Osteoblast (primary cell): ENCODE results near the gene CEP85L. TPM values are rescaled to one million over a fixed set of nuclear protein-coding genes. Genes with fewer than 3 reads are reported as not detected.

ENCODE experiments used
- DNase-seq: peaks from one replicate; pipeline ENCODE4 v3.0.0; 2011; ENCODE audit warnings: low spot score, mixed read lengths; ENCODE audit not compliant: insufficient read length; ENCODE audit errors: missing footprints
- H2AFZ ChIP-seq: 2 replicates; pipeline ENCODE4 v1.6.0; 2011; ENCODE audit warnings: mild to moderate bottlenecking, low read length
- H3K27ac ChIP-seq: 2 replicates; pipeline ENCODE4 v1.5.1; 2011; ENCODE audit warnings: mild to moderate bottlenecking, low read depth, low read length, moderate library complexity
- H3K27me3 ChIP-seq: 2 replicates; pipeline ENCODE4 v1.6.0; 2012; ENCODE audit warnings: mild to moderate bottlenecking, control low read depth, inconsistent platforms, low read length, moderate library complexity; ENCODE audit not compliant: insufficient read depth
- H3K36me3 ChIP-seq: 2 replicates; pipeline ENCODE4 v1.5.1; 2011; ENCODE audit warnings: mild to moderate bottlenecking, low read length, control low read depth, moderate library complexity; ENCODE audit not compliant: insufficient read depth
- H3K4me1 ChIP-seq: 2 replicates; pipeline ENCODE4 v1.5.1; 2011; ENCODE audit warnings: mild to moderate bottlenecking, low read length, control low read depth, moderate library complexity; ENCODE audit not compliant: insufficient read depth
- H3K4me2 ChIP-seq: 2 replicates; pipeline ENCODE4 v1.6.0; 2011; ENCODE audit warnings: mild to moderate bottlenecking, low read length; ENCODE audit not compliant: insufficient read depth
- H3K4me3 ChIP-seq: fragments of 200-600 bp; sonication (generic); 3 replicates; pipeline ENCODE4 v1.5.1; 2012; ENCODE audit warnings: mild to moderate bottlenecking, low read length, inconsistent platforms; ENCODE audit not compliant: insufficient read depth
- H3K79me2 ChIP-seq: 2 replicates; pipeline ENCODE4 v1.6.0; 2012; ENCODE audit warnings: mild to moderate bottlenecking, low read length, control low read depth, inconsistent platforms; ENCODE audit not compliant: insufficient read depth
- H3K9me3 ChIP-seq: 2 replicates; pipeline ENCODE4 v1.5.1; 2011; ENCODE audit warnings: low read depth, low read length, control low read depth
- H4K20me1 ChIP-seq: 2 replicates; pipeline ENCODE4 v1.6.0; 2012; ENCODE audit warnings: mild to moderate bottlenecking, low read length, control low read depth; ENCODE audit not compliant: insufficient read depth
- CTCF ChIP-seq: IDR thresholded peaks from 2 replicates; pipeline ENCODE4 v1.5.1; 2011; ENCODE audit warnings: mild to moderate bottlenecking, low read depth, low read length, moderate library complexity; ENCODE audit errors: extremely low read depth
- total RNA-seq: library from RNA; depleted of rRNA; stranded (reverse); fragments of >200 nt; gene quantifications from 2 replicates; pipeline ENCODE4 v1.2.3, GENCODE V29; 2012

CEP85L gene
- total RNA-seq, 1 donor, result 15.2 TPM

- Histone ChIP-seq H3K4me2 (peak overlapping the region; percentile 90), H3K36me3 (no peaks in the 10 kb centered on the region), H3K27me3 (no peaks in the 10 kb centered on the region), H3K79me2 (peaks cover 55% of the 10 kb centered on the region), H3K27ac (peak overlapping the region; percentile 83), H3K4me1 (peaks cover 18% of the 10 kb centered on the region), H4K20me1 (peaks cover 18% of the 10 kb centered on the region), H3K4me3 (peak overlapping the region; percentile 94), H3K9me3 (no peaks in the 10 kb centered on the region), H2AFZ (peak overlapping the region; percentile 90)
- DNase-seq, result peak; percentile 84
- TF ChIP-seq CTCF, result no peak
These were observed 659 bp downstream of the CEP85L start for GRCh38 chr6:118650582-118651281.

- Histone ChIP-seq H3K27me3 (no peaks in the 10 kb centered on the region), H3K79me2 (peaks cover 62% of the 10 kb centered on the region), H3K36me3 (no peaks in the 10 kb centered on the region), H2AFZ (peak overlapping the region; percentile 90), H3K9me3 (no peaks in the 10 kb centered on the region), H3K4me1 (peaks cover 18% of the 10 kb centered on the region), H3K4me2 (peak overlapping the region; percentile 90), H4K20me1 (peaks cover 24% of the 10 kb centered on the region), H3K27ac (peak overlapping the region; percentile 83), H3K4me3 (peak overlapping the region; percentile 94)
- peak; percentile 93 for DNase-seq
- TF ChIP-seq CTCF, result no peak
These were observed 1.3 kb downstream of the CEP85L start for GRCh38 chr6:118649918-118650581.

GRCh38 chr6:118648866-118649554, 2.4 kb downstream of the CEP85L start:
- Histone ChIP-seq H2AFZ (no peak overlapping the region), H3K4me1 (peaks cover 21% of the 10 kb centered on the region), H3K36me3 (no peaks in the 10 kb centered on the region), H3K4me2 (peak overlapping the region; percentile 90), H3K4me3 (peak overlapping the region; percentile 94), H3K79me2 (peaks cover 72% of the 10 kb centered on the region), H4K20me1 (peaks cover 31% of the 10 kb centered on the region), H3K27ac (peak overlapping the region; percentile 83), H3K27me3 (no peaks in the 10 kb centered on the region), H3K9me3 (no peaks in the 10 kb centered on the region)
- no peak for DNase-seq
- TF ChIP-seq CTCF, result no peak

GRCh38 chr6:118646977-118647376, 4.4 kb downstream of the CEP85L start:
- no peaks in the 10 kb centered on the region for H3K36me3 ChIP-seq
- no peak overlapping the region for H2AFZ ChIP-seq
- no peaks in the 10 kb centered on the region for H3K9me3 ChIP-seq
- H3K27ac ChIP-seq, result no peak overlapping the region
- H3K27me3 ChIP-seq, result no peaks in the 10 kb centered on the region
- no peak for TF ChIP-seq CTCF
- peaks cover 19% of the 10 kb centered on the region for H3K4me1 ChIP-seq
- peaks cover 92% of the 10 kb centered on the region for H3K79me2 ChIP-seq
- no peak overlapping the region for H3K4me3 ChIP-seq
- no peak for DNase-seq
- H4K20me1 ChIP-seq, result peaks cover 39% of the 10 kb centered on the region
- no peak overlapping the region for H3K4me2 ChIP-seq
